H1 (cell line): ENCODE results near the gene TPD52L1. TPM values are rescaled to one million over a fixed set of nuclear protein-coding genes. Genes with fewer than 3 reads are reported as not detected.

ENCODE experiments used
- CTCF ChIA-PET: fragments of 300-600 bp; sonication (Branson Sonifier 250); formaldehyde crosslinking; loops from one replicate; lab custom pipeline; 2021; ENCODE audit not compliant: partially characterized antibody; lab: Charles Lee
- POLR2A ChIA-PET: fragments of 300-600 bp; sonication (Branson Sonifier 250); formaldehyde crosslinking; loops from one replicate; lab custom pipeline; 2021; ENCODE audit warnings: inconsistent platforms; ENCODE audit not compliant: partially characterized antibody; lab: Charles Lee
- DNase-seq, 2 experiments: peaks; one replicate each; pipeline versions ENCODE4 v3.0.0 to v3.0.0-alpha.2; 2010 to 2022; ENCODE audit warnings: low spot score in 2 of 2, low read depth in 1 of 2, mixed read lengths in 1 of 2
- FAIRE-seq: peaks from 2 replicates; lab custom pipeline; 2011; peaks lifted over from hg19 to GRCh38; lab: Jason Lieb, UNC
- H2AFZ ChIP-seq: 2 replicates; pipeline ENCODE4 v1.8.1; 2012; ENCODE audit warnings: low read length, inconsistent platforms
- H2AK5ac ChIP-seq: 2 replicates; pipeline ENCODE4 v1.6.1; 2013; ENCODE audit warnings: low read depth, low read length
- H2BK120ac ChIP-seq: replicated peaks from 2 replicates; pipeline ENCODE3; 2013; ENCODE audit warnings: low read depth, low read length, inconsistent platforms
- H2BK12ac ChIP-seq: 2 replicates; pipeline ENCODE4 v1.6.1; 2013; ENCODE audit warnings: low read depth, low read length
- H2BK15ac ChIP-seq: 2 replicates; pipeline ENCODE4 v1.6.1; 2013; ENCODE audit warnings: low read length
- H2BK20ac ChIP-seq: 2 replicates; pipeline ENCODE4 v1.6.1; 2013; ENCODE audit warnings: low read length
- H2BK5ac ChIP-seq: 2 replicates; pipeline ENCODE4 v1.6.1; 2013; ENCODE audit warnings: low read depth, low read length
- H3K14ac ChIP-seq: 2 replicates; pipeline ENCODE4 v1.6.1; 2013; ENCODE audit warnings: inconsistent platforms; ENCODE audit not compliant: insufficient read length
- H3K18ac ChIP-seq: 2 replicates; pipeline ENCODE4 v1.6.1; 2013; ENCODE audit warnings: low read length; ENCODE audit errors: extremely low read depth
- H3K23ac ChIP-seq: 2 replicates; pipeline ENCODE4 v1.6.1; 2013; ENCODE audit warnings: inconsistent platforms; ENCODE audit not compliant: insufficient read length
- H3K23me2 ChIP-seq: 2 replicates; pipeline ENCODE4 v1.6.1; 2013; ENCODE audit warnings: low read depth, low read length
- H3K27ac ChIP-seq: 2 replicates; pipeline ENCODE4 v1.6.1; 2011; ENCODE audit warnings: low read depth, low read length, inconsistent platforms
- H3K27me3 ChIP-seq, 4 experiments: replicated peaks in 1 of 4; 1 replicate in 1 of 4; 2 replicates in 3 of 4; pipeline versions ENCODE4 v1.6.1 to v1.8.1; 2011 to 2013; ENCODE audit warnings: low read length in 3 of 4, mild to moderate bottlenecking in 3 of 4, inconsistent platforms in 2 of 4, mixed read lengths in 2 of 4, moderate library complexity in 1 of 4; ENCODE audit not compliant: control insufficient read depth in 3 of 4, insufficient read depth in 3 of 4; ENCODE audit errors: extremely low read depth in 1 of 4
- H3K36me3 ChIP-seq, 4 experiments: 2 replicates each; pipeline versions ENCODE4 v1.6.1 to v1.8.1; 2011 to 2013; ENCODE audit warnings: mild to moderate bottlenecking in 4 of 4, low read length in 3 of 4, moderate library complexity in 2 of 4, control low read depth in 1 of 4, inconsistent platforms in 1 of 4; ENCODE audit not compliant: insufficient read depth in 4 of 4, control insufficient read depth in 2 of 4
- H3K4ac ChIP-seq: replicated peaks from 2 replicates; pipeline ENCODE3; 2013; ENCODE audit warnings: low read length, low read depth, mixed read lengths, inconsistent platforms; ENCODE audit not compliant: insufficient read length
- H3K4me1 ChIP-seq, 4 experiments: replicated peaks in 1 of 4; 1 replicate in 1 of 4; 2 replicates in 3 of 4; pipeline versions ENCODE4 v1.6.1 to v1.8.1; 2011 to 2013; ENCODE audit warnings: low read length in 3 of 4, inconsistent platforms in 2 of 4, mixed read lengths in 1 of 4; ENCODE audit not compliant: insufficient read depth in 4 of 4, control insufficient read depth in 3 of 4
- H3K4me2 ChIP-seq, 2 experiments: 2 replicates each; pipeline versions ENCODE4 v1.6.1 to v1.8.1; 2011 to 2013; ENCODE audit warnings: low read depth in 2 of 2, low read length in 2 of 2, control low read depth in 1 of 2, inconsistent platforms in 1 of 2, mild to moderate bottlenecking in 1 of 2; ENCODE audit not compliant: insufficient read depth in 1 of 2
- H3K4me3 ChIP-seq, 4 experiments: fragments of 200-600, 300-600 bp in 1 of 4; sonication (generic), shearing (Covaris generic), sonication (Bioruptor Twin) in 1 of 4; 2 replicates each; pipeline versions ENCODE4 v1.5.1 to v1.8.1; 2011 to 2016; ENCODE audit warnings: low read length in 4 of 4, low read depth in 3 of 4, control low read depth in 2 of 4, inconsistent platforms in 2 of 4, mild to moderate bottlenecking in 2 of 4, mixed read lengths in 1 of 4, moderate library complexity in 1 of 4; ENCODE audit not compliant: insufficient read depth in 2 of 4; ENCODE audit errors: extremely low read depth in 1 of 4
- H3K56ac ChIP-seq: replicated peaks from 2 replicates; pipeline ENCODE3; 2013; ENCODE audit warnings: low read depth, mild to moderate bottlenecking, mixed read lengths, low read length, inconsistent platforms; ENCODE audit not compliant: insufficient read length
- H3K79me1 ChIP-seq: 2 replicates; pipeline ENCODE4 v1.6.1; 2013; ENCODE audit warnings: low read depth, low read length, control low read depth
- H3K79me2 ChIP-seq, 2 experiments: 2 replicates each; pipeline versions ENCODE4 v1.6.1 to v1.8.1; 2012 to 2013; ENCODE audit warnings: low read length in 2 of 2, mild to moderate bottlenecking in 2 of 2, inconsistent platforms in 1 of 2; ENCODE audit not compliant: insufficient read depth in 2 of 2, control insufficient read depth in 1 of 2
- H3K9ac ChIP-seq, 4 experiments: replicated peaks in 1 of 4; 1 replicate in 1 of 4; 2 replicates in 3 of 4; pipeline versions ENCODE4 v1.6.1 to v1.8.1; 2011 to 2013; ENCODE audit warnings: low read depth in 3 of 4, low read length in 3 of 4, control low read depth in 2 of 4, mild to moderate bottlenecking in 2 of 4, moderate library complexity in 2 of 4, inconsistent platforms in 1 of 4; ENCODE audit errors: extremely low read depth in 1 of 4
- H3K9me3 ChIP-seq, 2 experiments: 2 replicates each; pipeline versions ENCODE4 v1.6.1 to v1.8.1; 2012 to 2013; ENCODE audit warnings: mild to moderate bottlenecking in 2 of 2, moderate library complexity in 2 of 2, control low read depth in 1 of 2, inconsistent platforms in 1 of 2, low read depth in 1 of 2, low read length in 1 of 2, mixed read lengths in 1 of 2; ENCODE audit not compliant: insufficient read depth in 2 of 2
- H4K20me1 ChIP-seq, 2 experiments: replicated peaks in 1 of 2; 2 replicates each; pipeline versions ENCODE3 to v1.8.1; 2011 to 2013; ENCODE audit warnings: inconsistent platforms in 2 of 2, low read length in 2 of 2, mild to moderate bottlenecking in 1 of 2; ENCODE audit not compliant: insufficient read depth in 2 of 2, control insufficient read depth in 1 of 2
- H4K5ac ChIP-seq: 2 replicates; pipeline ENCODE4 v1.6.1; 2013; ENCODE audit warnings: low read length, low read depth, mixed read lengths, inconsistent platforms; ENCODE audit not compliant: insufficient read length
- H4K8ac ChIP-seq: 2 replicates; pipeline ENCODE4 v1.8.0; 2013; ENCODE audit warnings: mild to moderate bottlenecking, moderate library complexity, low read length, inconsistent platforms; ENCODE audit not compliant: insufficient read depth; ENCODE audit errors: extremely low read depth
- H4K91ac ChIP-seq: replicated peaks from 2 replicates; pipeline ENCODE3; 2013; ENCODE audit warnings: low read length, mixed read lengths, inconsistent platforms; ENCODE audit not compliant: insufficient read length
- CEBPB ChIP-seq: IDR thresholded peaks from 2 replicates; pipeline ENCODE4 v1.6.1; 2012; ENCODE audit warnings: low read depth, low read length
- CTCF ChIP-seq, 3 experiments: IDR thresholded peaks; 1 replicate in 2 of 3; 2 replicates in 1 of 3; pipeline versions ENCODE4 v1.5.1 to v1.6.1; 2011; ENCODE audit warnings: low read length in 3 of 3, mild to moderate bottlenecking in 3 of 3, inconsistent platforms in 2 of 3, low read depth in 1 of 3, moderate library complexity in 1 of 3; ENCODE audit not compliant: insufficient read depth in 1 of 3; ENCODE audit errors: control extremely low read depth in 1 of 3
- FOSL1 ChIP-seq: IDR thresholded peaks from 2 replicates; pipeline ENCODE4 v1.6.1; 2011; ENCODE audit warnings: mild to moderate bottlenecking, low read depth, low read length, moderate library complexity; ENCODE audit not compliant: insufficient read depth
- RAD21 ChIP-seq, 2 experiments: IDR thresholded peaks in 1 of 2; conservative IDR thresholded peaks in 1 of 2; 2 replicates each; pipeline ENCODE4 v1.6.1; 2011; ENCODE audit warnings: low read depth in 2 of 2, low read length in 2 of 2, improper control_type of control experiment in 1 of 2, inconsistent platforms in 1 of 2, mild to moderate bottlenecking in 1 of 2, moderate library complexity in 1 of 2
- SIRT6 ChIP-seq: IDR thresholded peaks from one replicate; pipeline ENCODE4 v1.7.1; 2012; ENCODE audit warnings: low read length, inconsistent platforms
- SRF ChIP-seq: IDR thresholded peaks from 2 replicates; pipeline ENCODE4 v1.6.1; 2011; ENCODE audit warnings: mild to moderate bottlenecking, low read depth, low read length, moderate library complexity
- TEAD4 ChIP-seq: IDR thresholded peaks from 2 replicates; pipeline ENCODE4 v1.6.1; 2012; ENCODE audit warnings: low read depth, low read length, inconsistent platforms, mixed read lengths
- USF2 ChIP-seq: IDR thresholded peaks from 2 replicates; pipeline ENCODE4 v1.6.1; 2011; ENCODE audit warnings: low read length, improper control_type of control experiment
- WGBS, 2 experiments: shearing (Covaris generic) in 1 of 2; methylation state at CpG; one replicate each; pipeline versions ENCODE4 v1.1.6 to v1.1.7; 2013 to 2015; ENCODE audit warnings: low lambda C conversion rate in 2 of 2, mixed read lengths in 2 of 2, inconsistent platforms in 1 of 2, low coverage in 1 of 2, missing lambda C conversion rate in 1 of 2; ENCODE audit not compliant: insufficient replicate concordance in 2 of 2, insufficient coverage in 1 of 2, insufficient read length in 1 of 2; ENCODE audit errors: extremely low coverage in 1 of 2, missing lambda C conversion rate in 1 of 2; 5-methylcytosine and 5-hydroxymethylcytosine counted together
- polyA plus RNA-seq, 7 experiments: library from polyadenylated mRNA; depleted of rRNA in 3 of 7; stranded (reverse) in 5 of 7; unstranded in 2 of 7; fragments of >200 nt in 5 of 7; fragments of 200-250 nt in 2 of 7; gene quantifications; 1 replicate in 5 of 7; 2 replicates in 1 of 7; 4 replicates in 1 of 7; pipeline versions ENCODE4 v1.2.1 to v1.2.3, GENCODE V29; 2011 to 2013; ENCODE audit warnings: missing spikeins in 2 of 7, mixed read lengths in 2 of 7
- total RNA-seq: library from RNA; stranded (reverse); fragmentation: NEBNext Ultra II Directional; extraction: Animal tissue kit (Norgen Biotek cat#: 25700); gene quantifications from 2 replicates; pipeline ENCODE4 v1.2.1, GENCODE V29; 2021

The TPD52L1 gene
- total and polyA plus RNA-seq, 2 of the 8 experiments (the other 6 are each of a cell fraction or from before 2014, with no cell fraction given): 7.4 to 14.2 TPM

GRCh38 chr6:125114248-125114858 lies 39.2 kb upstream of the TPD52L1 start:
- Histone ChIP-seq H2BK15ac (no peak overlapping the region), H2BK5ac (no peak overlapping the region), H3K27me3 (no peaks in the 10 kb centered on the region), H2BK20ac (no peak overlapping the region), H3K23me2 (no peaks in the 10 kb centered on the region), H3K56ac (no peak overlapping the region), H4K5ac (no peak overlapping the region), H2AFZ (no peak overlapping the region), H2BK120ac (no peak overlapping the region), H3K18ac (no peak overlapping the region), H4K91ac (no peak overlapping the region), H4K8ac (no peak overlapping the region), H4K20me1 (no peaks in the 10 kb centered on the region), H3K4me2 (no peak overlapping the region), H3K4me1 (no peaks in the 10 kb centered on the region), H3K36me3 (no peaks in the 10 kb centered on the region), H2BK12ac (no peak overlapping the region), H2AK5ac (no peak overlapping the region), H3K9me3 (peaks cover 5 to 6% of the 10 kb centered on the region in 2 experiments; a peak in 2 of 4 replicates), H3K4me3 (no peak overlapping the region), H3K23ac (no peak overlapping the region), H3K4ac (no peak overlapping the region), H3K79me2 (no peaks in the 10 kb centered on the region), H3K9ac (no peak overlapping the region), H3K79me1 (no peaks in the 10 kb centered on the region), H3K14ac (no peak overlapping the region), H3K27ac (no peak overlapping the region)
- FAIRE-seq: no peak
- ChIA-PET POLR2A (no interaction called here), CTCF (interaction anchor here (0.6 to 3.9 kb wide), 46 partner anchors 9 to 401 kb away, joined by 3 to 69 read pairs (median 4); partner anchors contain the start of genes HDDC2, RNF217 and TPD52L1)
- DNase-seq: no peak
- TF ChIP-seq SRF: no peak
- no peak for TF ChIP-seq TEAD4
- TF ChIP-seq USF2: no peak
- no peak for TF ChIP-seq SIRT6
- TF ChIP-seq RAD21 (IDR thresholded peaks at IDR 0.05 in 1 of 2, conservative IDR thresholded peaks at IDR 0.05 in 1 of 2; ENCODE audit: low read depth in 2 of 2, low read length in 2 of 2): peak; percentile 70 to 79
- TF ChIP-seq CEBPB: no peak
- peak in 2 of 3 experiments; percentile 37 to 60; a peak in 2 of 4 replicates for TF ChIP-seq CTCF (IDR thresholded peaks at IDR 0.05; ENCODE audit: control extremely low read depth in 1 of 3, insufficient read depth in 1 of 3, low read depth in 1 of 3, low read length in 3 of 3)
- no peak for TF ChIP-seq FOSL1
- WGBS, 2 experiments: 0% methylated on average over 1 of the region's 1 CpG; no CpG with 5 or more reads in 1 of the 2 experiments
